OCI-LY7 (cell line): ENCODE measurements around the gene ASXL1. TPM values are rescaled to one million over a fixed set of nuclear protein-coding genes. Genes with fewer than 3 reads are reported as not detected.
"Not testable (repeated sequence)": the region's sequence is repeated elsewhere in the genome, so short reads cannot be mapped to it uniquely, and the experiment has no call there.

Experiments
- BruUV-seq: library from RNA; stranded (reverse); fragments of 400-500 nt; replicated peaks from 2 replicates; lab custom pipeline; 2021; lab: Mats Ljungman, UMichigan
- CTCF ChIA-PET: fragments of 300-600 bp; sonication (Branson Sonifier 250); formaldehyde crosslinking; loops from one replicate; lab custom pipeline; 2022; ENCODE audit warnings: antibody characterized with exemption; ENCODE audit not compliant: unreplicated experiment; lab: Charles Lee
- POLR2A ChIA-PET: fragments of 300-600 bp; sonication (Branson Sonifier 250); formaldehyde crosslinking; loops from one replicate; lab custom pipeline; 2022; ENCODE audit warnings: antibody characterized with exemption; lab: Charles Lee
- DNase-seq: peaks from one replicate; pipeline ENCODE4 v3.0.0-alpha.2; 2015; ENCODE audit warnings: low spot score
- H2AFZ ChIP-seq: fragments of 200-600 bp; sonication (generic), shearing (Covaris generic); 2 replicates; pipeline ENCODE4 v1.6.1; 2014; ENCODE audit warnings: mild to moderate bottlenecking, antibody characterized with exemption, low read length, moderate library complexity
- H3K27ac ChIP-seq: fragments of 200-600 bp; sonication (generic); 2 replicates; pipeline ENCODE4 v1.5.1; 2014; ENCODE audit warnings: mixed run types, low read depth, mild to moderate bottlenecking, moderate library complexity, low read length, inconsistent platforms; ENCODE audit not compliant: poor library complexity, severe bottlenecking
- H3K36me3 ChIP-seq: fragments of 200-600 bp; sonication (generic); 2 replicates; pipeline ENCODE4 v1.6.1; 2014; ENCODE audit warnings: mild to moderate bottlenecking, antibody characterized with exemption, low read length, moderate library complexity, mixed read lengths; ENCODE audit not compliant: insufficient read depth
- H3K4me1 ChIP-seq: fragments of 200-600 bp; sonication (generic); 2 replicates; pipeline ENCODE4 v1.5.1; 2014; ENCODE audit warnings: mild to moderate bottlenecking, low read length; ENCODE audit not compliant: insufficient read depth, poor library complexity, severe bottlenecking
- H3K4me2 ChIP-seq: fragments of 200-600 bp; sonication (generic); 2 replicates; pipeline ENCODE4 v1.6.1; 2014; ENCODE audit warnings: mild to moderate bottlenecking, low read length
- H3K4me3 ChIP-seq: fragments of 200-600 bp; sonication (generic); 2 replicates; pipeline ENCODE4 v1.5.1; 2014; ENCODE audit warnings: mild to moderate bottlenecking, low read depth, low read length; ENCODE audit not compliant: poor library complexity, severe bottlenecking
- H3K79me2 ChIP-seq: fragments of 200-600 bp; sonication (generic); 2 replicates; pipeline ENCODE4 v1.6.1; 2016; ENCODE audit warnings: low read depth, mild to moderate bottlenecking, low read length, moderate library complexity, mixed read lengths; ENCODE audit not compliant: insufficient read depth
- H3K9me2 ChIP-seq: fragments of 200-600 bp; sonication (generic); 2 replicates; pipeline ENCODE4 v1.6.1; 2016; ENCODE audit warnings: mild to moderate bottlenecking, low read length, mixed read lengths; ENCODE audit not compliant: insufficient read depth
- H3K9me3 ChIP-seq: fragments of 200-600 bp; sonication (generic); 2 replicates; pipeline ENCODE4 v1.6.1; 2014; ENCODE audit warnings: mild to moderate bottlenecking, mixed run types, low read length, mixed read lengths
- H4K20me1 ChIP-seq: fragments of 200-600 bp; sonication (generic); 2 replicates; pipeline ENCODE4 v1.6.1; 2014; ENCODE audit warnings: mild to moderate bottlenecking, antibody characterized with exemption, low read length, moderate library complexity, mixed read lengths; ENCODE audit not compliant: insufficient read depth
- CTCF ChIP-seq: fragments of 200-600 bp; sonication (generic); conservative IDR thresholded peaks from 2 replicates; pipeline ENCODE4 v1.5.1; 2014; ENCODE audit warnings: mild to moderate bottlenecking, antibody characterized with exemption, low read length, moderate library complexity, mixed read lengths
- EZH2phosphoT487 ChIP-seq: fragments of 200-600 bp; sonication (generic); IDR thresholded peaks from 2 replicates; pipeline ENCODE4 v1.6.1; 2018; ENCODE audit warnings: low read depth, borderline replicate concordance, mild to moderate bottlenecking, mixed run types, antibody characterized with exemption, low read length, moderate library complexity, mixed read lengths
- intact Hi-C: fragments of 100-400 bp; cut with micrococcal nuclease; formaldehyde crosslinking; loops from one replicate; pipeline ENCODE4 v1.10.0; 2022; ENCODE audit not compliant: unreplicated experiment
- total RNA-seq, 2 experiments: library from RNA; depleted of rRNA in 1 of 2; stranded (reverse); fragments of >200 nt in 1 of 2; shearing (Covaris generic) in 1 of 2; gene quantifications; 2 replicates each; pipeline ENCODE4 v1.2.3, GENCODE V29; 2014 to 2022

Gene ASXL1
- total RNA-seq, 2 experiments from 2014 or later, result 84.7 to 122 TPM

- no peaks in the 10 kb centered on the region for H3K9me2 ChIP-seq
- BruUV-seq, result no TSS peak
- POLR2A ChIA-PET, result interaction anchor here (0.6 to 0.7 kb wide), 2 partner anchors 12 to 282 kb away, joined by 4 to 6 read pairs; no protein-coding TSS in a partner anchor
- intact Hi-C loops, result no loop called here
- H3K4me2 ChIP-seq, result no peak overlapping the region
- no peak overlapping the region for H3K27ac ChIP-seq
- CTCF ChIA-PET, result no interaction called here
- no peaks in the 10 kb centered on the region for H3K4me1 ChIP-seq
- no peaks in the 10 kb centered on the region for H3K9me3 ChIP-seq
- no peaks in the 10 kb centered on the region for H4K20me1 ChIP-seq
- no peak for DNase-seq
- peaks cover 64% of the 10 kb centered on the region for H3K36me3 ChIP-seq
- H3K79me2 ChIP-seq, result peaks cover 35% of the 10 kb centered on the region; the same call in 1 of the 2 replicates
- TF ChIP-seq EZH2phosphoT487 (no peak), CTCF (no peak)
- H2AFZ ChIP-seq, result no peak overlapping the region
- no peak overlapping the region for H3K4me3 ChIP-seq
These were observed 24.2 kb downstream of the ASXL1 start for GRCh38 chr20:32382102-32382950.

GRCh38 chr20:32383441-32383840 is 25.3 kb downstream of the ASXL1 start:
- intact Hi-C loops, H3K4me2 ChIP-seq, H4K20me1 ChIP-seq, H3K9me2 ChIP-seq, H3K4me3 ChIP-seq, POLR2A ChIA-PET, H3K4me1 ChIP-seq, DNase-seq, BruUV-seq, H3K27ac ChIP-seq, CTCF ChIA-PET, H2AFZ ChIP-seq, H3K9me3 ChIP-seq: not testable (repeated sequence)
- Histone ChIP-seq H3K36me3 (peaks cover 61% of the 10 kb centered on the region), H3K79me2 (peaks cover 37% of the 10 kb centered on the region; the same call in 1 of the 2 replicates)

- no peak overlapping the region for H3K4me2 ChIP-seq
- intact Hi-C loops, result loop anchor here (1.0 kb wide), 1 partner anchor 15 kb away; no protein-coding TSS in a partner anchor
- H4K20me1 ChIP-seq, result no peaks in the 10 kb centered on the region; the same call in 1 of the 2 replicates
- peaks cover 50% of the 10 kb centered on the region for H3K79me2 ChIP-seq
- H3K9me2 ChIP-seq, result no peaks in the 10 kb centered on the region
- DNase-seq, result no peak
- CTCF ChIA-PET, result no interaction called here
- POLR2A ChIA-PET, result interaction anchor here (0.7 to 1.2 kb wide), 8 partner anchors 9 to 334 kb away, joined by 3 to 5 read pairs (median 3); no protein-coding TSS in a partner anchor
- BruUV-seq, result no TSS peak
- TF ChIP-seq EZH2phosphoT487, result no peak
- TF ChIP-seq CTCF, result no peak
- H3K4me3 ChIP-seq, result no peak overlapping the region
- H3K9me3 ChIP-seq, result no peaks in the 10 kb centered on the region
- no peak overlapping the region for H2AFZ ChIP-seq
- peaks cover 67% of the 10 kb centered on the region for H3K36me3 ChIP-seq
- H3K4me1 ChIP-seq, result no peaks in the 10 kb centered on the region
- no peak overlapping the region for H3K27ac ChIP-seq
These were observed 27.4 kb downstream of the ASXL1 start for GRCh38 chr20:32385541-32385940.
